Activated CD4-positive, alpha-beta T cell treated with anti-CD3 and anti-CD28 coated beads for 4 hours (primary cell): ENCODE data around the gene GK.
A peak's percentile ranks its signal among the peaks of the same experiment; 100 is the strongest.
"Not testable (repeated sequence)": the region's sequence is repeated elsewhere in the genome, so short reads cannot be mapped to it uniquely, and the experiment has no call there.

Experiments used
- DNase-seq, 2 donors: peaks; one replicate each; pipeline ENCODE4 v3.0.0-alpha.2; 2020

The GK gene

GRCh38 chrX:30713061-30713525 lies 59.9 kb downstream of the GK start:
- DNase-seq: peak; percentile 27 to 29

- DNase-seq: no peak
Observed at GRCh38 chrX:30714138-30714537, 60.9 kb downstream of the GK start.

GRCh38 chrX:30715976-30716375 lies 62.8 kb downstream of the GK start:
- no peak for DNase-seq

- DNase-seq: no peak
Observed at GRCh38 chrX:30733852-30734660, 80.8 kb downstream of the GK start.

- no peak for DNase-seq
Observed at GRCh38 chrX:30734782-30735181, 81.6 kb downstream of the GK start.

GRCh38 chrX:30735839-30736238 lies 82.6 kb downstream of the GK start:
- peak; percentile 55 to 72 for DNase-seq

- DNase-seq: no peak
Observed at GRCh38 chrX:30741545-30741944, 88.3 kb downstream of the GK start.

- no peak for DNase-seq
Observed at GRCh38 chrX:30748342-30748960, 95.2 kb downstream of the GK start.

GRCh38 chrX:30751497-30751896 lies 98.3 kb downstream of the GK start:
- DNase-seq: no peak

GRCh38 chrX:30762755-30763154 lies 109.5 kb downstream of the GK start:
- no peak for DNase-seq

- not testable (repeated sequence) for DNase-seq
Observed at GRCh38 chrX:30773764-30774163, 120.5 kb downstream of the GK start.

- no peak for DNase-seq
Observed at GRCh38 chrX:30777575-30777974, 124.4 kb downstream of the GK start.

- DNase-seq: no peak
Observed at GRCh38 chrX:30779453-30780030, 126.3 kb downstream of the GK start.
